Large intestine (tissue), 3 donors: ENCODE measurements around the gene PAQR5. TPM values are rescaled to one million over a fixed set of nuclear protein-coding genes. Genes with fewer than 3 reads are reported as not detected.
"Not testable (repeated sequence)": the region's sequence is repeated elsewhere in the genome, so short reads cannot be mapped to it uniquely, and the experiment has no call there.

Experiments used
- DNase-seq, 2 donors: peaks; one replicate each; pipeline versions ENCODE4 v3.0.0 to v3.0.0-alpha.2; 2013
- H3K27ac ChIP-seq: one replicate; pipeline ENCODE4 v1.5.1; 2013; ENCODE audit warnings: low read length
- H3K27me3 ChIP-seq: 2 replicates; pipeline ENCODE4 v1.6.1; 2013; ENCODE audit warnings: low read length; ENCODE audit not compliant: control insufficient read depth, insufficient read depth
- H3K36me3 ChIP-seq: 2 replicates; pipeline ENCODE4 v1.6.1; 2013; ENCODE audit warnings: low read length; ENCODE audit not compliant: control insufficient read depth, insufficient read depth
- H3K4me1 ChIP-seq: one replicate; pipeline ENCODE4 v1.6.1; 2013; ENCODE audit warnings: low read length; ENCODE audit not compliant: control insufficient read depth, insufficient read depth
- H3K4me3 ChIP-seq: one replicate; pipeline ENCODE4 v1.5.1; 2013; ENCODE audit warnings: low read length
- H3K9me3 ChIP-seq: one replicate; pipeline ENCODE4 v1.6.1; 2013; ENCODE audit warnings: mild to moderate bottlenecking, low read depth, low read length, moderate library complexity; ENCODE audit not compliant: control insufficient read depth
- WGBS: methylation state at CpG from one replicate; pipeline ENCODE4 v1.1.5; 2013; ENCODE audit warnings: low lambda C conversion rate; ENCODE audit not compliant: insufficient coverage; 5-methylcytosine and 5-hydroxymethylcytosine counted together
- polyA plus RNA-seq: library from polyadenylated mRNA; unstranded; fragments of 120-200 nt; gene quantifications from one replicate; pipeline ENCODE4 v1.2.1, GENCODE V29; 2013

Gene PAQR5
- polyA plus RNA-seq, 1 donor: 3.4 TPM

- Histone ChIP-seq H3K27me3 (no peaks in the 10 kb centered on the region), H3K36me3 (no peaks in the 10 kb centered on the region), H3K4me3 (no peak overlapping the region), H3K4me1 (no peaks in the 10 kb centered on the region), H3K27ac (no peak overlapping the region), H3K9me3 (no peaks in the 10 kb centered on the region)
- WGBS: 100% methylated on average over 2 of the region's 7 CpGs
- no peak for DNase-seq
Measured at GRCh38 chr15:69279636-69280035, 19.1 kb upstream of the PAQR5 start.

DNA sequence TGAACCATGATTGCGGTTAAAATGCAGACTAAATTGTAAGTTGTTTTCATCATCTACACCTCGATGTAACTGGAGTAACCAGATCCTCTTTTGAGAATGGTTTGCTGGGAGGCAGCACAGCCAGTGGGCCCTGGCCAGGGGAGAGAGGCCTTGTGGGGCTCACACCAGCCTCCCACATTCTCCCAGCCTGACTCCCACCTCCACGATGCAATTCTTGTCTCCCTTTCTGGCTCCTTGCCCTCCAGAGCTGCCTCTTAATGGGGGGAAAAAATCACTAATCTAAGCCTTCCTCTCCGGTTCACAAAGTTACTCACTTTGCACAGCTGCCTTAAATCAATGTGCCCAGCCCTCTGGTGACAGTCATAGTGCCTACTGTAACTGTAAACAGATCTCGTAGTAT lies 17.9 kb upstream of the PAQR5 start:
- Histone ChIP-seq H3K4me1 (no peaks in the 10 kb centered on the region), H3K9me3 (no peaks in the 10 kb centered on the region), H3K27me3 (no peaks in the 10 kb centered on the region), H3K27ac (no peak overlapping the region), H3K36me3 (no peaks in the 10 kb centered on the region), H3K4me3 (no peak overlapping the region)
- no peak for DNase-seq
- no CpG with 5 or more reads among the region's 5 CpGs for WGBS

- Histone ChIP-seq H3K4me3 (no peak overlapping the region), H3K9me3 (no peaks in the 10 kb centered on the region), H3K4me1 (no peaks in the 10 kb centered on the region), H3K36me3 (no peaks in the 10 kb centered on the region), H3K27ac (no peak overlapping the region), H3K27me3 (no peaks in the 10 kb centered on the region)
- no CpG with 5 or more reads among the region's 9 CpGs for WGBS
- no peak for DNase-seq
Measured at GRCh38 chr15:69282104-69282743, 16.5 kb upstream of the PAQR5 start.

GRCh38 chr15:69285834-69286233 lies 12.9 kb upstream of the PAQR5 start:
- no peak for DNase-seq
- H3K27me3 ChIP-seq: no peaks in the 10 kb centered on the region
- WGBS: no CpG with 5 or more reads among the region's 12 CpGs

DNA sequence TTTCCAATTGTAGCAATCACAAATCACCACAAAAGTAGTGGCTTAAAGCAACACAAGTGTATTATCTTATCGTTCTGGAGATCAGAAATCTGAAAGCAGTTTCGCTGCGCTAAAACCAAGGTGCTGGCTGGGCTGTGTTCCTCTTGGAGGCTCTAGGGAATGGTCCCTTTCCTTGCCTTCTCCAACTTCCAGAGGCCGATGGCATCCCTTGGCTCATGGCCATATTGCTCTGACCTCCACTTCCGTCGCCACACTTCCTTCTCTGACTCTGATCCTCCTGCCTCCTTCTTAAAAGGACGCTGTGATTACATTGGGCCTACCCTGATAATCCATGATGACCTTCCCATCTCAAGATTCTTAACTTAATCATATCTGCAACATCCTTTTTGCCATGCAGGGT lies 10.7 kb upstream of the PAQR5 start:
- no peaks in the 10 kb centered on the region for H3K9me3 ChIP-seq
- no peak overlapping the region for H3K27ac ChIP-seq
- no peak overlapping the region for H3K4me3 ChIP-seq
- WGBS: 100% methylated on average over 3 of the region's 7 CpGs
- no peak for DNase-seq
- H3K4me1 ChIP-seq: no peaks in the 10 kb centered on the region
- H3K27me3 ChIP-seq: no peaks in the 10 kb centered on the region
- H3K36me3 ChIP-seq: no peaks in the 10 kb centered on the region

More at GRCh38 chr15:69285834-69286233, 12.9 kb upstream of the PAQR5 start:
- Histone ChIP-seq H3K9me3 (no peaks in the 10 kb centered on the region), H3K27ac (no peak overlapping the region), H3K4me3 (no peak overlapping the region), H3K4me1 (no peaks in the 10 kb centered on the region), H3K36me3 (no peaks in the 10 kb centered on the region)

GRCh38 chr15:69288531-69289341 lies 10.0 kb upstream of the PAQR5 start:
- no peaks in the 10 kb centered on the region for H3K9me3 ChIP-seq
- no peaks in the 10 kb centered on the region for H3K4me1 ChIP-seq
- DNase-seq: no peak
- H3K4me3 ChIP-seq: no peak overlapping the region
- no peaks in the 10 kb centered on the region for H3K36me3 ChIP-seq
- no CpG with 5 or more reads among the region's 11 CpGs for WGBS
- H3K27ac ChIP-seq: no peak overlapping the region
- H3K27me3 ChIP-seq: no peaks in the 10 kb centered on the region

GRCh38 chr15:69289342-69290146 lies 9.2 kb upstream of the PAQR5 start:
- H3K27ac ChIP-seq: no peak overlapping the region
- H3K4me1 ChIP-seq: no peaks in the 10 kb centered on the region
- WGBS: no CpG with 5 or more reads among the region's 8 CpGs
- H3K4me3 ChIP-seq: no peak overlapping the region
- no peak for DNase-seq
- no peaks in the 10 kb centered on the region for H3K9me3 ChIP-seq
- H3K36me3 ChIP-seq: no peaks in the 10 kb centered on the region
- H3K27me3 ChIP-seq: no peaks in the 10 kb centered on the region

DNA sequence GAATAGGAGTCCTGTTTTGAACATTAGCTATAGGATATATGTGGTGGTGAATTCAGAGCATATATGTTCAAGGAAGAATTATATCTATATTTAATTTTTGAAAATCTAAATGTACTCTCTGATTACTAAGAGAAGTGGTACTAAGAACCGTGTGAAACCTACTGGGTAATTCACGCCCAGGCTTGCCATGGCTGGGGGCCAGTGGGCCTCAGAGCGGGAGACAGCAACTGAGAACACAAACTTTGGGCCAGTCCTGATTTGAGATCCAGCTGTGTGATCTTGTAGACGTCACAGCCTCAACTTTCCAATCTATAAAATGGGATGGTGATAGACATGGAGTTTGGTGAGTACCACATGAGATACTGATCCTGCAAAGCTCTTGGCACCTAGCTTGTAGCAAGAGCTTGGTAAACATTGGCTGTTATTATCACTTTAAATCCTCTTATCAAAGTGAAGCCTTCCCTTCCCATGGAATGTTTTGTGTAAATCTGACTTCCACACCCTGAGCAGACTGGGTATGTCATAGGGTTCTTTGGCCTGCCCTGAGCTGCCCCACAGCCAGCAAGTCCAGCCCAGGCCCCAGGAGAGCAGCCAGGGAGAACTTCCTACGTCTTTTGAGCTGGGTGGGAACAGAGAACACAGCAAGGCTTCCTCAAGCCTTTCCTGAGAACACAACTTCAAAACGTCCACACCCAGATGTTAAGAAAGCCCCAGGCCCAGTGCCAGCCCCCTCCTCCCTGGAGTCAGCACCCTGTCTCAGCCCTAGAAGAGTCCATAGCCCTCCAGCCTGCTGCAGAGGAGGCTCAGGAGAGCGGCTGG lies 8.2 kb upstream of the PAQR5 start:
- H3K36me3 ChIP-seq: no peaks in the 10 kb centered on the region
- no peak overlapping the region for H3K27ac ChIP-seq
- WGBS: no CpG with 5 or more reads among the region's 7 CpGs
- no peak overlapping the region for H3K4me3 ChIP-seq
- DNase-seq: no peak
- no peaks in the 10 kb centered on the region for H3K4me1 ChIP-seq
- H3K27me3 ChIP-seq: no peaks in the 10 kb centered on the region
- no peaks in the 10 kb centered on the region for H3K9me3 ChIP-seq

DNA sequence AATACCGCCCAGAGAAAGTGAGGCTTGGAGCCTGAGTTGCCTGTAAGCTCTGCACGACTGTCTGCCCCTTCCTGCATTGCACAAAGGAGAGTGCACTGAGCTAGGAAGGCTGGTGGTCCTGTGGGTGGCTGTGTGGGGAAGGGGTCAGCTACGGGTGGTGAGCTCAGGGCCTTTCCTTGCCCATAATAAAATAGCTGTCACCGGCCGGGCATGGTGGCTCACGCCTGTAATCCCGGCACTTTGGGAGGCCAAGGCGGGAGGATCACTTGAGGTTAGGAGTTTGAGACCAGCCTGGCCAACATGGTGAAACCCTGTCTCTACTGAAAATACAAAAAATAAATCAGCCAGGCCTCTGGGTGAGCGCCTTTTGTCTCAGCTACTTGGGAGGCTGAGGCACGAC lies 7.1 kb upstream of the PAQR5 start:
- H3K27ac ChIP-seq, DNase-seq, H3K9me3 ChIP-seq, H3K4me1 ChIP-seq, H3K36me3 ChIP-seq, H3K27me3 ChIP-seq, H3K4me3 ChIP-seq: not testable (repeated sequence)
- no CpG with 5 or more reads among the region's 10 CpGs for WGBS
